Measurements from ENCODE around the gene ATP10B. TPM values are rescaled to one million over a fixed set of nuclear protein-coding genes. Genes with fewer than 3 reads are reported as not detected.

Gene ATP10B
- total RNA-seq, 4 donors from 2014 or later = 0.07 to 0.29 TPM; not detected in 2

DNA sequence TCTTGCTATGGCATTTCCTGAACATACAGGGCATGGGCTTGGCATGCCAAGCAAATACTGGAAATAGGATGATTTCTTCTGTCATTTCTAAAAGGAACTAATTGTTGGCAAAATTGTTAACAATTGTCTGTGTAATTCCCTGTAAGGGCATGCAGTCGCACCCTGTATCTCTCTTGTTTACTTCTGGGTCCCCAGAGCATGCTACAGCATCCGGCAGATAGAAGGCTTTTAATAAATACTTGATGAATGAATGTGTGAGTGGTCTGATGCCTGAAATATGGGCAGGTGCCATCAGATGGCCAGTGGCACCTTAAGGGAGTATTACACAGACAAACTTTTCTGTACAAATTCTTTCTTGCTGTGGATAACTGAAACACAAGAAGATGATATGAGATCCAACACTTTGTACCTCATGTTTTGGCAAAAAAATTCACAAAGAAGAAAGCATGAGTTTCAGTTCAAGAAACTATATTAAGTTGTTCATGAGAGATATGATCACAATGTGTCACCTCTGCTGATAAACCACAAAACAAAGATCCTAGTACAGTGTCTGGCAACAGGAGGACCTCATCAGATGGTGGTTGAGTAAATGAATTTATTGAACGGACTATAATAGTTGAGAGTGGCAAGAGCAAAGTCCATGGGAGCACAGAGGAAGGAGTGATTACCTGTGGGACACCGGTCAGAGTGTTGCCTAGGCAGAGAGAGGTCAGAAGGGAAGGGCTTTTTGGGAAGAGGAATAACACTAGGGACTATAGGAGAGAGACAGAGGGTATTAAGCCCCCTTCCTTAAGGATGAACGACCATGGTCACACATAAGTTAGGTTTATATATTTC is 194.2 kb downstream of the ATP10B start:
- intact Hi-C loops (cut with DNase I; ENCODE audit: low total_unique reads) = no loop called here
- no peaks in the 10 kb centered on the region for H3K36me3 ChIP-seq
- no peaks in the 10 kb centered on the region for H3K9me3 ChIP-seq
- H3K4me1 ChIP-seq = no peaks in the 10 kb centered on the region
- no peaks in the 10 kb centered on the region for H3K27me3 ChIP-seq
- DNase-seq = no peak
- H3K27ac ChIP-seq = no peak overlapping the region
- no peak for TF ChIP-seq POLR2A (IDR thresholded peaks at IDR 0.05)
- no peak overlapping the region for H3K4me3 ChIP-seq

DNA sequence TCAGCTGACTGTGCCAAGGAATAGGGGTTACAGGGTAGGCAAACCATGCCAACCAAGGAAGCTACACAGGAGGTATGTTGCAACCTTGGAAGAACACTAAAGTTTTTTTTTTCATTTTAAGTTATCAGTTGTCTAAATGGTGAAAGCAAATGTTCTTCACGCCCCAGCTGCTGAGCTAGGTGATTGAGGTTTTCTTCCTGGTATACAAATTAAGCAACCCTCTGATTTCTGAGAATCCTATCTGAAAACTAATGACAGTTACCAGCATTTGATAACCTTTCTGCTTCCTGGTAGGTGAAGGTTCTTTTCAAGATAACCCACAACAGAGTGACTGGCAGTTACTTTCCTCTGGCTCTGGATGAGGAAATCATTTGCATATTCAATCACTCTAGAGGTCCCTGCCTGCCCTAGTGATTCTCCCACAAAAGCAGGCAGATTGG is 194.9 kb downstream of the ATP10B start:
- H3K9me3 ChIP-seq = no peaks in the 10 kb centered on the region
- H3K27ac ChIP-seq = no peak overlapping the region
- no peaks in the 10 kb centered on the region for H3K4me1 ChIP-seq
- H3K4me3 ChIP-seq = no peak overlapping the region
- DNase-seq = no peak
- no peaks in the 10 kb centered on the region for H3K36me3 ChIP-seq
- intact Hi-C loops (cut with DNase I; ENCODE audit: low total_unique reads) = no loop called here
- no peak for TF ChIP-seq POLR2A (IDR thresholded peaks at IDR 0.05)
- TF ChIP-seq, protein P1, sequence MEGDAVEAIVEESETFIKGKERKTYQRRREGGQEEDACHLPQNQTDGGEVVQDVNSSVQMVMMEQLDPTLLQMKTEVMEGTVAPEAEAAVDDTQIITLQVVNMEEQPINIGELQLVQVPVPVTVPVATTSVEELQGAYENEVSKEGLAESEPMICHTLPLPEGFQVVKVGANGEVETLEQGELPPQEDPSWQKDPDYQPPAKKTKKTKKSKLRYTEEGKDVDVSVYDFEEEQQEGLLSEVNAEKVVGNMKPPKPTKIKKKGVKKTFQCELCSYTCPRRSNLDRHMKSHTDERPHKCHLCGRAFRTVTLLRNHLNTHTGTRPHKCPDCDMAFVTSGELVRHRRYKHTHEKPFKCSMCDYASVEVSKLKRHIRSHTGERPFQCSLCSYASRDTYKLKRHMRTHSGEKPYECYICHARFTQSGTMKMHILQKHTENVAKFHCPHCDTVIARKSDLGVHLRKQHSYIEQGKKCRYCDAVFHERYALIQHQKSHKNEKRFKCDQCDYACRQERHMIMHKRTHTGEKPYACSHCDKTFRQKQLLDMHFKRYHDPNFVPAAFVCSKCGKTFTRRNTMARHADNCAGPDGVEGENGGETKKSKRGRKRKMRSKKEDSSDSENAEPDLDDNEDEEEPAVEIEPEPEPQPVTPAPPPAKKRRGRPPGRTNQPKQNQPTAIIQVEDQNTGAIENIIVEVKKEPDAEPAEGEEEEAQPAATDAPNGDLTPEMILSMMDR (IDR thresholded peaks at IDR 0.05) = no peak
- H3K27me3 ChIP-seq = no peaks in the 10 kb centered on the region

DNA sequence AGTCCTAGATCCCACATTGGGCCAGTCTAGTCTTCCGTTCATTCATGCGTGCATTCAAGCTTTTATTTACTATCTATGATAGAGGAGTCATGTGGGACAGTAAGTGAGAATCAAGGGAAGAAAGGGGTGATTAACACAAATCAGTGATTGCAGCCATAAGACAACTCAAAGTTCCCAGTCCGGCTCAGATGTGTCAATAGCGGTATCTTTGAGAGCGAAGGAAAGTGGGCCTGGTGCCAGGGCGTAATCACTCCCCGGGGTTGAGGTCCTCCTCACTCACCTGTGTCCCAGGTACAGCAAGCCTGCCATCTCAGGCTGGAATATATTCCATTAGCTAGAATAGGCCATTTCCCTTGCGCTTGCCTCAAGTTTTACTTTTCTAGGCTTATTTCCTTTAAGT is 196.3 kb downstream of the ATP10B start:
- intact Hi-C loops (cut with DNase I; ENCODE audit: low total_unique reads) = no loop called here
- no peaks in the 10 kb centered on the region for H3K36me3 ChIP-seq
- H3K27ac ChIP-seq = no peak overlapping the region
- H3K9me3 ChIP-seq = no peaks in the 10 kb centered on the region
- no peaks in the 10 kb centered on the region for H3K27me3 ChIP-seq
- no peak overlapping the region for H3K4me3 ChIP-seq
- DNase-seq = no peak
- no peaks in the 10 kb centered on the region for H3K4me1 ChIP-seq
- no peak for TF ChIP-seq POLR2A (IDR thresholded peaks at IDR 0.05)
- TF ChIP-seq, protein P1 (IDR thresholded peaks at IDR 0.05) = no peak

DNA sequence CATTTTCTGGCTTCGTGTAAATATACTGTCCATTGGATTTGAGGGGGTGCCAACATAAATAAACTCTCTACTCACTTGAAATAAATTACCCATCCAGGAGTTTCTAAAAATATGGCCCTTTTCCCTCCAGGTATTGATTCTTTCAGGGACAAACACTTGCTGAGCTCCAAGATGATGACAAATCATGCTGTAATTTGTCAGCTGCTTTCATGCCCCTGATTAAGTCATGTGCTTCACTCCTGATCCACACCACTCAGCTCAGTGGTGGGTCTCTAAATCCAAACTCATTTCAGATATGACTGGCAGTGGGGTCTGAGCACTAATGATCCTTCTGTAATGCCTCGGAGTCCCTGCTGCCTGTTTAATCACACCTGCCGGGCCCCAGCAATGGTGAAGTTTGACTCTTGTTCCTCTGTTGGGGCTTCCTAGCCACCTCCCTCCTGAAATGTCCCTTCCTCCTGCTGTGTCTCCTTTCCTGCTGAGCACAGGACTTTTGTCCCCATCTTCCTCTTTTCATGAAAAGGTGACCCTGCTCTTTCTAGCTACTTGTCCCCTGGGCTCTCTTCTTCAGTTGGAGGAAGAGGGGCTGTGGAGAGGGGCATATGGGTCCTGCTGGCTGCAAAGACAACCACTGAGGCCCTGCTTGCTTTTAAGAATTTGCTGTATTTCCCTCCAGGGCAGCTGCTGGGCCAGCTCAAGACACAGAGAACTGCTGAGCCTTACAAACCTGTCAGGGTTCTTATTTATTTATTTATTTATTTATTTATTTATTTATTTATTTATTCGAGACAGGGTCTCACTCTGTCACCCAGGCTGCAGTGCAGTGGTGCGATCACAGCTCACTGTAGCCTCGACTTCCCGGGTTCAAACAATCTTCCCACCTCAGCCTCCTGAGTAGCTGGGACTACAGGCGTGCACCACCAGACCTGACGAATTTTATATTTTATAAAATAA is 200.0 kb downstream of the ATP10B start:
- H3K4me1 ChIP-seq = no peaks in the 10 kb centered on the region

DNA sequence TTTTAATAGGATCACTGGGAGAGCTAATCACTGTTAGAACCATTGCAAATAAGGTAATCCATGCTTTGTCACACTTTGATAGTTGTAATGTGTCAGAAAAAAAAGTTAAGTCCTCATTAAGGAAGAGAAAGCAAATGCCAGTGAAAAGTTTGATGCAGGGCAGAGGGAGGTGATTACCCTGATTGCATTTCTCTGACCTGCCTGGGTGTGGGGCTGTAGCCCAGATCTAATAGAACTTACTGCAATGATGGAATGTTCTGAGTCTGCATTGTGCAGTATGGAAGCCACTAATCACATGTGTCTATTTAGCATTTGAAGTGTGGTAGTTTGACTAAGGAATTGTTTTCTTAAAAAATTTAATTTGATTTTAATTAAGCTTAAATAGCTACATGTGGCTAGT is 202.7 kb downstream of the ATP10B start:
- H3K27ac ChIP-seq = no peak overlapping the region
- no peaks in the 10 kb centered on the region for H3K36me3 ChIP-seq
- no peak for DNase-seq
- H3K27me3 ChIP-seq = no peaks in the 10 kb centered on the region
- no peak for TF ChIP-seq POLR2A (IDR thresholded peaks at IDR 0.05)
- TF ChIP-seq, protein P1 (IDR thresholded peaks at IDR 0.05) = no peak
- no peaks in the 10 kb centered on the region for H3K9me3 ChIP-seq
- no peaks in the 10 kb centered on the region for H3K4me1 ChIP-seq
- H3K4me3 ChIP-seq = no peak overlapping the region
- intact Hi-C loops (cut with DNase I; ENCODE audit: low total_unique reads) = no loop called here

More for the DNA sequence above, 200.0 kb downstream of the ATP10B start:
- Histone ChIP-seq H3K27ac (no peak overlapping the region), H3K36me3 (no peaks in the 10 kb centered on the region), H3K9me3 (no peaks in the 10 kb centered on the region), H3K4me3 (no peak overlapping the region), H3K27me3 (no peaks in the 10 kb centered on the region)
- TF ChIP-seq, protein P1 (IDR thresholded peaks at IDR 0.05) = no peak
- TF ChIP-seq POLR2A (IDR thresholded peaks at IDR 0.05) = no peak
- no peak for DNase-seq
- intact Hi-C loops (cut with DNase I; ENCODE audit: low total_unique reads) = no loop called here
